ENCODE measurements around the gene LIPH.

DNA sequence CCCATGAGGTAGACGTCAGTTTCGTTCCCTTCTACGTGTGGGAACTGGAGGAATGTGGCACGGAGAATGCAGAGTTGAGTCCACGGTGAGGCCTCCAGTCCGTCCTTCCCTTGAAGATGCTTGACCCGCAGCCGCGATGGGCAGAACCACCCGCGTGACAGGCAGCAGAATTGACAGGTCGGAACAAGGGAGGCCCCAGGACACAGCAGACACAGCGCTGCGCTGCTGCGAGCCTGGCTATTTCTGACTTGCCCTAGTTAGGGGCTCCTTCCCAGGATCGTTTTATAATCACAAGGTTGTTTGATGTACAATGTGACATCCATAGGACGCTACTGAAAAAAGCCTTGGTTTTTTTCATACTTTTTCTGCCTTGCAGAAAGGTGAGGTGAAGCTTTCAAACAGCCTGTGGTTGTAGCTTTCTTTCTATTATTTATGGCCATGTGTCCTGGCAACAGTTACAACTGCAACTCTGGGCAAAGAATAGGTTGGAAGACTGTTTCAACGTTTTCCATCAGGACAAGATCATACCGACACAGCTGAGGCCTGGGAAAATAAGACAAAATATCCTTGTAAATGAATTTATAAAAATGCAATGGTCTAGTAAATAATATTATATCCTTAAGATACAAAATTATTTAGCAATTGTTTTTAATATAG is 43.9 kb downstream of the LIPH start:
- TF ChIP-seq CTCF (IDR thresholded peaks at IDR 0.05) (no peak), EZH2 (IDR thresholded peaks at IDR 0.05) (no peak)
